Dermis lymphatic vessel endothelial cell (primary cell): ENCODE results near the gene OCSTAMP. TPM values are rescaled to one million over a fixed set of nuclear protein-coding genes. Genes with fewer than 3 reads are reported as not detected.

Source experiments
- total RNA-seq: library from RNA; depleted of rRNA; stranded (reverse); fragments of >200 nt; gene quantifications from 2 replicates; pipeline ENCODE4 v1.2.1, GENCODE V29; 2014

OCSTAMP gene, protein sequence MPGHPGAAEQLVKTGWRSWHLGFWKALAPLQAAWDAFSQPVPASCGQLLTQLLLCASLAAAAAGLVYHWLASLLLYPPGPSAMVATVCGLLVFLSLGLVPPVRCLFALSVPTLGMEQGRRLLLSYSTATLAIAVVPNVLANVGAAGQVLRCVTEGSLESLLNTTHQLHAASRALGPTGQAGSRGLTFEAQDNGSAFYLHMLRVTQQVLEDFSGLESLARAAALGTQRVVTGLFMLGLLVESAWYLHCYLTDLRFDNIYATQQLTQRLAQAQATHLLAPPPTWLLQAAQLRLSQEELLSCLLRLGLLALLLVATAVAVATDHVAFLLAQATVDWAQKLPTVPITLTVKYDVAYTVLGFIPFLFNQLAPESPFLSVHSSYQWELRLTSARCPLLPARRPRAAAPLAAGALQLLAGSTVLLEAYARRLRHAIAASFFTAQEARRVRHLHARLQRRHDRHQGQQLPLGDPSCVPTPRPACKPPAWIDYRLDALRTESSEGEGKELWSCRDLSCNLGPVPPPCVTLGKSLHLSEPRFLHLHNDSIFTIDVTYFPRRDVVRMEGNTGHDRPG
- total RNA-seq: not detected in 2 replicates

DNA sequence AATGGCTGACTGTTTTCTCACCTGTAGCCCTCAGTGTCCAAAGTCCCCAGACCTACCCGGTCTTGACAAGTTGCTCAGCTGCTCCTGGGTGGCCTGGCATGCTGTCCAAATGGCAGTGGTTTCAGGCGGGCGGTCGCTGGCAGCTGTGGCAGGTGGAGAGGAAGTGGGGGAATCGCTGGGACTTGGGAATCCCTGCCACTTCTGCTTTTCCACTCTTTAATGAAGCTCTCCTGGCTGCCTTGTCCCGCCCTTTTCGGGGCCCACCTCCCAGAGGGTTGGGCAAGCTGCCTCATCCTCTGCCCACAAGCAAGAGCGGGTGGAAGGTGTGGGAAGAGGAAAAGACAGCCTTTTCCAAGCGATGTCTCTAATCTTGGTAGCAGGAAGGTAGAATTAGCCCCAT is at the start of gene OCSTAMP:
TSS of gene OCSTAMP (minus strand) at position 194 of the 400 bp plus-strand sequence. CDS start at position 100, 94 bp downstream.

DNA sequence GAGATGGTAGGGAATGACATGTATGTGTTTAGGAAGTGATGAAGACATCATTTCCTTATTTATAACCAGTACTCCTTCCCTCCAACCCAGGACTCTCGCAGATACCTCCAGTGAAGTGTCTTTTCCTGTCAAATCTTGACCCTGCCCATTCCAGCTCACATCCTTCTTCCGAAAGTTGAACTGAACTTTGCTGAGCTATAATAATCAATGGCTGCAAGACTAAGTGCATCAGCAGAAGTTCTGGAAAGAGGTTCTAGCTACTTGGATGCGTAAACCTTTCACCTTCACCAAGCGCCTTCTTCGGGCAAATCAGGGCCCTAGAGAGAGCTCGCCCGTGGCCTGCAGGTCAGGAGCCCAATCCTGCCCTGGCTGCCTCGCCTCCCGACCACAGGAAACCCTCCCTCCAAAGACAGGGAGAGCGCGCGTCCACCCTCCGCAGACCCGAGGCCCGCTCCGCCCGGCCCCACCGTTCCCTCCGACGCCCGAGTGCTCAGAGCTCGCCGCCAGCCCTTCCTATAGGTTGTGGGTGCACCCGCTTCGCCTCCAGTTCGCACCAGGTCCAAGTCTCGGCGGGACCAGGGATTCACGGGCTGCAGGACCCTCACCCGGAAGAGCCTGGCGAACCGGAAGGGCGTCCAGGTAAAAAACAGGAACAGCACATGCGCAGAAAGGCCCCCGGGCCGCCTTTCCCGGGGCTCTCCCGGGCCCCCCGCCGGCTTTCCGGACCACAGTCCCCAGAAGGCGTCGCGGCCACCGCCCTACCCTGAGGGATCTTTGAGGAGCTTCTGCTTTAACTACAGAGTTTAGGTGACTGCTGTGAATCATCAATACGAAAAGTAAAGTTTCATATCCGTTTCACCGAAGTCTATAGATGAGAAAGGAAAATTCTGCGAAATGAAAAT is 37.3 kb downstream of the OCSTAMP start, which contains the start of gene ZNF334:
TSS of gene ZNF334 (minus strand) at position 617 of the 902 bp plus-strand sequence. CDS start 1,457 bp downstream, outside the sequence.

Other genes starting within 250 kb of the OCSTAMP start
- under 0.01 and 0.09 TPM in 2 replicates for gene CDH22, start 242.2 kb downstream of the OCSTAMP start, total RNA-seq
- 25.8 and 27.3 TPM in 2 replicates for gene ELMO2, start 144.0 kb downstream of the OCSTAMP start, total RNA-seq
- 0.22 and 0.34 TPM in 2 replicates for gene ZNF334, start 37.1 kb downstream of the OCSTAMP start, total RNA-seq
- under 0.01 and 0.09 TPM in 2 replicates for gene SLC13A3, start 100.8 kb upstream of the OCSTAMP start, total RNA-seq
- 9.2 and 11.6 TPM in 2 replicates for gene TP53RK, start 138.8 kb upstream of the OCSTAMP start, total RNA-seq
- 6.9 and 7.6 TPM in 2 replicates for gene SLC2A10, start 159.0 kb upstream of the OCSTAMP start, total RNA-seq